ENCODE data around the gene SLC27A3.

SLC27A3 gene, protein sequence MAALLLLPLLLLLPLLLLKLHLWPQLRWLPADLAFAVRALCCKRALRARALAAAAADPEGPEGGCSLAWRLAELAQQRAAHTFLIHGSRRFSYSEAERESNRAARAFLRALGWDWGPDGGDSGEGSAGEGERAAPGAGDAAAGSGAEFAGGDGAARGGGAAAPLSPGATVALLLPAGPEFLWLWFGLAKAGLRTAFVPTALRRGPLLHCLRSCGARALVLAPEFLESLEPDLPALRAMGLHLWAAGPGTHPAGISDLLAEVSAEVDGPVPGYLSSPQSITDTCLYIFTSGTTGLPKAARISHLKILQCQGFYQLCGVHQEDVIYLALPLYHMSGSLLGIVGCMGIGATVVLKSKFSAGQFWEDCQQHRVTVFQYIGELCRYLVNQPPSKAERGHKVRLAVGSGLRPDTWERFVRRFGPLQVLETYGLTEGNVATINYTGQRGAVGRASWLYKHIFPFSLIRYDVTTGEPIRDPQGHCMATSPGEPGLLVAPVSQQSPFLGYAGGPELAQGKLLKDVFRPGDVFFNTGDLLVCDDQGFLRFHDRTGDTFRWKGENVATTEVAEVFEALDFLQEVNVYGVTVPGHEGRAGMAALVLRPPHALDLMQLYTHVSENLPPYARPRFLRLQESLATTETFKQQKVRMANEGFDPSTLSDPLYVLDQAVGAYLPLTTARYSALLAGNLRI

DNA sequence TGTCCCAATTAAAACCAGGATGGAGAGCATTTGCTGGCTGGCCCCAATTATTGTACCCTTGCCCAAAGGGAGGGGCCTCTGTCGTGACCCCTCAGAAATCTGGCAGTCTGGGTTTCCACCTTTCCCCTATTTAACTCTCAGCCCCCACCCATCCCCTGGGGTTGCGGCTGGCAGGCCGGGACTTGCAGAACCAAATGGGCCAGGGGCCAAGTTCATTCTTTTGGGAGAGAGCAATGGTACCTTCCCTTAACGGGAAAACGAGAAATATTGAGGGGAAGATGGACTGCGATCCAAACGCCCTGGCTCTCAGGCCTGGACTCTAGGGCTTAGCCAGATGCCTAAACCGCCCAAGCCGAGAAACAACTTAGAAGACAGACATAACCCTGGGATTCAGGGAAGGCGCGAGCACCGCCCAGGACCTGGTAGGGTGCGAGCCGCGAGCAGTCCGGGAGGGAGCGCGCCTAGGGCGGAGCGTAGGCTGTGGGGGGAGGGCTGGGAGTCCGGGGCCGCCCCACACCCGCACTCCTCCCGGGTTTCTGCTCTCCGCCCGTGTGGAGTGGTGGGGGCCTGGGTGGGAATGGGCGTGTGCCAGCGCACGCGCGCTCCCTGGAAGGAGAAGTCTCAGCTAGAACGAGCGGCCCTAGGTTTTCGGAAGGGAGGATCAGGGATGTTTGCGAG is at the start of gene SLC27A3:
TSS of gene SLC27A3 (plus strand) at position 628 of the 678 bp plus-strand sequence. CDS start 91 bp downstream, outside the sequence.
- Histone ChIP-seq H3K4me1 (ENCODE audit: insufficient read depth, poor library complexity, severe bottlenecking) (peaks cover 6% of the 10 kb centered on the region), H3K9me3 (ENCODE audit: severe bottlenecking) (no peaks in the 10 kb centered on the region), H3K27me3 (ENCODE audit: insufficient read depth, poor library complexity, severe bottlenecking) (no peaks in the 10 kb centered on the region), H3K27ac (ENCODE audit: poor library complexity, severe bottlenecking) (peak within 1 kb of the TSS; percentile 78), H3K4me3 (ENCODE audit: severe bottlenecking) (peak within 1 kb of the TSS; percentile 52), H3K36me3 (ENCODE audit: low read depth) (peaks cover 22% of the 10 kb centered on the region)
- DNase-seq (ENCODE audit: low spot score) (no peak), ATAC-seq (ENCODE audit: low read depth) (peak; percentile 60)
- TF ChIP-seq, protein P1, sequence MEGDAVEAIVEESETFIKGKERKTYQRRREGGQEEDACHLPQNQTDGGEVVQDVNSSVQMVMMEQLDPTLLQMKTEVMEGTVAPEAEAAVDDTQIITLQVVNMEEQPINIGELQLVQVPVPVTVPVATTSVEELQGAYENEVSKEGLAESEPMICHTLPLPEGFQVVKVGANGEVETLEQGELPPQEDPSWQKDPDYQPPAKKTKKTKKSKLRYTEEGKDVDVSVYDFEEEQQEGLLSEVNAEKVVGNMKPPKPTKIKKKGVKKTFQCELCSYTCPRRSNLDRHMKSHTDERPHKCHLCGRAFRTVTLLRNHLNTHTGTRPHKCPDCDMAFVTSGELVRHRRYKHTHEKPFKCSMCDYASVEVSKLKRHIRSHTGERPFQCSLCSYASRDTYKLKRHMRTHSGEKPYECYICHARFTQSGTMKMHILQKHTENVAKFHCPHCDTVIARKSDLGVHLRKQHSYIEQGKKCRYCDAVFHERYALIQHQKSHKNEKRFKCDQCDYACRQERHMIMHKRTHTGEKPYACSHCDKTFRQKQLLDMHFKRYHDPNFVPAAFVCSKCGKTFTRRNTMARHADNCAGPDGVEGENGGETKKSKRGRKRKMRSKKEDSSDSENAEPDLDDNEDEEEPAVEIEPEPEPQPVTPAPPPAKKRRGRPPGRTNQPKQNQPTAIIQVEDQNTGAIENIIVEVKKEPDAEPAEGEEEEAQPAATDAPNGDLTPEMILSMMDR (IDR thresholded peaks at IDR 0.05; ENCODE audit: poor library complexity, severe bottlenecking), result no peak

DNA sequence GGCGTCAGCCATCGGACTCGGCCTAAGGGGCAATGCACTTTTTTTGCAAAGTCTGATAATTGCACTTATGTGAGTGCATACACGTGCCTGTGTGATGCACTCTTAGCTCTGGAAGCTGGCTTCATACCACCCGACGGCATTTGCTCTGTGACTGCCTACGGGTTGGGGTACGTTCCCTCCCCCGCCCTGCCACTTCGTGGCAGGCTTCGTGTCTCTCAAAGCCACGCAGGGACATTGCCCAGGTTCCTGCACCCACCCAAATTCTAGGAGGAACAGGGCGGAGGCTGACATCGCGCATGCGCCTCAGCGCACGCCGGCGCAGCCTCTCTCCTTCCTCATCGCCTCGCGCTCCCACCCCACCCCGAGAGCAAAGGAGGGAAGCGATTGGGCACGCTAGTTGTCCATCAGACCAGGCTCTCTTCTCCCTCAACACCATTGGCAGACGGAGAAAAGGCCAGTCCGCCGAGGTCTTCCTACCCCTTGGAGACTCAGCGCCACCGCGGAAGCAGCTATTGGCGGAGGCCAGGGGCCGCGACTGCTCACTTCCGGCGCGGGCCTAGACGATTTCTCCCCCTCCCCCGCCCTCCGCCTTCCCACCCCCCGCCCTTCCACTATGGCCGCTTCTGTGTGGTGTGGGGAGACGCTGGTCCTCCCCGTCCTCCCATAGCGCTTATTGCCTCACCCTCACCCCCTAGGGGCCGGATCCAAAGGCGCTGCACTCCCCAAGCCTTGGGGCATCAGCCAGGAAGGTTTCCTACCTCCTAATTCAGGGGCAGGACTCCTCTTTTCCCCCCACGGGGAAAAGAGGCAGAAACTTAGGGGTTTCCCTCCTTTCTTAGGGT is 47.5 kb upstream of the SLC27A3 start, which contains the start of gene INTS3:
TSS of gene INTS3 (plus strand) at position 588 of the 842 bp plus-strand sequence. CDS start 585 bp downstream, outside the sequence.
- Histone ChIP-seq H3K4me3 (ENCODE audit: severe bottlenecking) (peak within 1 kb of the TSS; percentile 67), H3K9me3 (ENCODE audit: severe bottlenecking) (no peaks in the 10 kb centered on the region), H3K4me1 (ENCODE audit: insufficient read depth, poor library complexity, severe bottlenecking) (peaks cover 9% of the 10 kb centered on the region), H3K27ac (ENCODE audit: poor library complexity, severe bottlenecking) (peak within 1 kb of the TSS; percentile 84), H3K27me3 (ENCODE audit: insufficient read depth, poor library complexity, severe bottlenecking) (no peaks in the 10 kb centered on the region), H3K36me3 (ENCODE audit: low read depth) (peaks cover 6% of the 10 kb centered on the region; the same call in 1 of the 2 replicates)
- TF ChIP-seq, protein P1 (IDR thresholded peaks at IDR 0.05; ENCODE audit: poor library complexity, severe bottlenecking), result no peak
- peak; percentile 100 for DNase-seq (ENCODE audit: low spot score)
- peak; percentile 99 for ATAC-seq (ENCODE audit: low read depth)

DNA sequence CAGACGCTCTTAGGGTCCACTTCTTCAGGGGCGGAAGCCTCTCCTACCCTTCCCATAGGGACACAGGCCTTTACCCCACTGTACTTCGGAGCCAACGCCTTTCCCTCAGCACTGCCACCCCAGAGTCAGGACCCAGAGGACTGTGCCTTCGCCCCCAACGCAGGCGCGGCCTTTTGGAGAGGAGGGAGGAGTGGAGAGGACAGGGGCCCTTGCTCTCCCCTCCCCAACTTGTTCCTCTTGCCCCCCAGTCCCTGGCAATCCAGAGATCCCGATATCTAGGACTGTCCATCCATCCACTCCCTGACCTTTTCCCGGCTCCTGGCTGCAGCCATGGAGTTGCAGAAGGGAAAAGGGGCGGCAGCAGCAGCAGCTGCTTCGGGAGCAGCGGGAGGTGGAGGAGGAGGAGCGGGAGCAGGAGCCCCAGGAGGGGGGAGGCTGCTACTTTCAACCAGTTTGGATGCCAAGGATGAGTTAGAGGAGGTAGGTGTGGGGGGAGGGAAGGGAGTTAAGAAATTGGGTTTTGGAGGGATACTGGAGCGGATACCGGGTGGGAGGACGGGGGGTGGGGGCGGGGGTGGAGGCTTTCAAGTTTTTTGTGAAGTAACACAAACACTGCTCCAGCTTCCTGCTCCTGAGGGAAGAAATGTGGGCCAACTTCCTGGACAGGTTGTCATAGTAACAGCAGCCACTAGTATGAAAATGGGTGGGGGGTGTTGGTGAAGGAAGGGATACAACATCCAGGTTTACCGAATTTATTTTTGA is 46.7 kb upstream of the SLC27A3 start:
- DNase-seq (ENCODE audit: low spot score) (no peak), ATAC-seq (ENCODE audit: low read depth) (no peak)
- Histone ChIP-seq H3K27me3 (ENCODE audit: insufficient read depth, poor library complexity, severe bottlenecking) (no peaks in the 10 kb centered on the region), H3K9me3 (ENCODE audit: severe bottlenecking) (no peaks in the 10 kb centered on the region), H3K4me3 (ENCODE audit: severe bottlenecking) (peak overlapping the region; percentile 67), H3K36me3 (ENCODE audit: low read depth) (peaks cover 10% of the 10 kb centered on the region; the same call in 1 of the 2 replicates), H3K27ac (ENCODE audit: poor library complexity, severe bottlenecking) (peak overlapping the region; percentile 84), H3K4me1 (ENCODE audit: insufficient read depth, poor library complexity, severe bottlenecking) (peaks cover 9% of the 10 kb centered on the region)
- TF ChIP-seq, protein P1 (IDR thresholded peaks at IDR 0.05; ENCODE audit: poor library complexity, severe bottlenecking), result no peak

DNA sequence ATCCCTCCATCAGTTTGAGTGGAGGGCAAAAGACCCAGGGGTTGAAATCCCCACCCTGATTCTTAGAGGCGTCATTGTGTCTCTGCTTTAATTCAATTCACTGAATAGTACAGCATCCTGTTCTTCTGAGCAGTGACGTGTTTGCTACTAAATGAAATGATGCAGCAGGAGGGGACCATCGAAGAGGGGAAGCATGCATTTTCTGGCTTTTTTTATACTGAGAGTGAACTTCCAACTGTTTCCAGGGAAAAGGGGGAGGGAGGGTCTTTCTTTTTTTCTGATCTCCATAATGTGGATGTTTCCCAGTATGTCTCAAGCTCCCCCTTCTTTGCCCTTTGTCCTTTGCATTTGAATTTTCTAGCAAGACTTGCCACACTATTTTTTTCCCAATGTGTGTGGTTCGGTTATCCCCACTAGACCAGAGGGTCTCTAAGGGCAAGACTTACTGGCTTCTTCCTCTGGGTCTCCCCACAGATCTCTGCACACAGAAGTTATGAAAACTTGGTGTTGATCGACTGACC is 44.7 kb upstream of the SLC27A3 start:
- TF ChIP-seq, protein P1 (IDR thresholded peaks at IDR 0.05; ENCODE audit: poor library complexity, severe bottlenecking), result no peak
- Histone ChIP-seq H3K4me3 (ENCODE audit: severe bottlenecking) (no peak overlapping the region), H3K9me3 (ENCODE audit: severe bottlenecking) (no peaks in the 10 kb centered on the region), H3K27ac (ENCODE audit: poor library complexity, severe bottlenecking) (peak overlapping the region; percentile 84), H3K27me3 (ENCODE audit: insufficient read depth, poor library complexity, severe bottlenecking) (no peaks in the 10 kb centered on the region), H3K4me1 (ENCODE audit: insufficient read depth, poor library complexity, severe bottlenecking) (peaks cover 9% of the 10 kb centered on the region), H3K36me3 (ENCODE audit: low read depth) (peaks cover 27% of the 10 kb centered on the region)
- DNase-seq (ENCODE audit: low spot score) (no peak), ATAC-seq (ENCODE audit: low read depth) (no peak)

All from RWPE2 (cell line).